Activated CD8-positive, alpha-beta T cell treated with anti-CD3 and anti-CD28 coated beads for 36 hours (primary cell): ENCODE data around the gene RBM42. TPM values are rescaled to one million over a fixed set of nuclear protein-coding genes. Genes with fewer than 3 reads are reported as not detected.

Experiments
- ATAC-seq: fragments of 200-7000 bp; cut with Tn5 transposase; one replicate; pipeline ENCODE4 v1.10.0; 2021; ENCODE audit warnings: mild to moderate bottlenecking, moderate library complexity
- CTCF ChIA-PET: fragments of 350-600 bp; sonication (Branson Sonifier 250); formaldehyde crosslinking; loops from one replicate; lab custom pipeline; 2021; ENCODE audit warnings: antibody characterized with exemption; lab: Charles Lee
- POLR2A ChIA-PET: fragments of 350-600 bp; sonication (Branson Sonifier 250); formaldehyde crosslinking; loops from one replicate; lab custom pipeline; 2021; ENCODE audit warnings: antibody characterized with exemption; lab: Charles Lee
- DNase-seq: peaks from one replicate; pipeline ENCODE4 v3.0.0-alpha.2; 2020
- H3K27ac Mint-ChIP-seq: one replicate; pipeline ENCODE4 v1.8.0; 2021; ENCODE audit warnings: mild to moderate bottlenecking, mixed read lengths
- H3K27me3 Mint-ChIP-seq: one replicate; pipeline ENCODE4 v1.8.0; 2021; ENCODE audit warnings: mixed read lengths
- H3K36me3 Mint-ChIP-seq: one replicate; pipeline ENCODE4 v1.8.0; 2021; ENCODE audit warnings: low read depth, mixed read lengths
- H3K4me1 Mint-ChIP-seq: one replicate; pipeline ENCODE4 v1.8.0; 2021; ENCODE audit warnings: low read depth, mixed read lengths
- H3K4me3 Mint-ChIP-seq: one replicate; pipeline ENCODE4 v1.8.0; 2021; ENCODE audit warnings: mild to moderate bottlenecking, moderate library complexity, mixed read lengths
- H3K9me3 Mint-ChIP-seq: one replicate; pipeline ENCODE4 v1.8.0; 2021; ENCODE audit warnings: mixed read lengths
- CTCF ChIP-seq: fragments of 200-600 bp; IDR thresholded peaks from one replicate; pipeline ENCODE4 v1.8.0; 2022; ENCODE audit warnings: antibody characterized with exemption, mild to moderate bottlenecking
- intact Hi-C: fragments of 100-400 bp; cut with micrococcal nuclease; formaldehyde crosslinking; loops from one replicate; pipeline ENCODE4 v1.10.0; 2022
- total RNA-seq, 2 experiments: library from RNA; stranded (reverse); gene quantifications; one replicate each; pipeline ENCODE4 v1.2.3, GENCODE V29; 2021

The RBM42 gene
- total RNA-seq, 2 experiments from 2014 or later: 82.9 to 95.2 TPM

- no peak overlapping the region for H3K27ac Mint-ChIP-seq
- no peak for TF ChIP-seq CTCF
Observed at GRCh38 chr19:35623327-35624010, 5.4 kb upstream of the RBM42 start.

GRCh38 chr19:35628264-35628564 is 622 bp upstream of the RBM42 start:
- TF ChIP-seq CTCF: no peak

More at GRCh38 chr19:35623327-35624010, 5.4 kb upstream of the RBM42 start:
- Mint-ChIP-seq H3K9me3 (no peaks in the 10 kb centered on the region), H3K4me1 (peaks cover 4% of the 10 kb centered on the region), H3K4me3 (no peak overlapping the region), H3K36me3 (peaks cover 10% of the 10 kb centered on the region), H3K27me3 (no peaks in the 10 kb centered on the region)
- CTCF ChIA-PET: interaction anchor here (0.8 kb wide), 1 partner anchor 16 kb away, joined by 3 read pairs; no protein-coding TSS in a partner anchor
- ATAC-seq (no peak), DNase-seq (no peak)
- intact Hi-C loops: no loop called here
- POLR2A ChIA-PET: interaction anchor here (1.0 to 2.5 kb wide), 5 partner anchors 11 to 276 kb away, joined by 3 to 11 read pairs (median 4); partner anchors contain the start of genes COX6B1, ETV2, FFAR1 and HAUS5

GRCh38 chr19:35629332-35629633 is 447 bp downstream of the RBM42 start:
- intact Hi-C loops: no loop called here
- Mint-ChIP-seq H3K9me3 (no peaks in the 10 kb centered on the region), H3K36me3 (peaks cover 30% of the 10 kb centered on the region), H3K27ac (peak overlapping the region; percentile 89), H3K4me1 (peaks cover 16% of the 10 kb centered on the region), H3K4me3 (peak overlapping the region; percentile 88), H3K27me3 (no peaks in the 10 kb centered on the region)
- ChIA-PET CTCF (no interaction called here), POLR2A (interaction anchor here (0.9 kb wide), 2 partner anchors 9 to 16 kb away, joined by 3 to 5 read pairs; partner anchors contain the start of gene HAUS5)
- no peak for TF ChIP-seq CTCF
- ATAC-seq (no peak), DNase-seq (no peak)

More at GRCh38 chr19:35628264-35628564, 622 bp upstream of the RBM42 start:
- no peaks in the 10 kb centered on the region for H3K9me3 Mint-ChIP-seq
- ChIA-PET CTCF (no interaction called here), POLR2A (interaction anchor here (1.0 to 1.2 kb wide), 3 partner anchors 15 to 37 kb away, joined by 3 read pairs; no protein-coding TSS in a partner anchor)
- peak overlapping the region; percentile 89 for H3K27ac Mint-ChIP-seq
- H3K27me3 Mint-ChIP-seq: no peaks in the 10 kb centered on the region
- peaks cover 16% of the 10 kb centered on the region for H3K4me1 Mint-ChIP-seq
- no peak for DNase-seq
- peak; percentile 26 for ATAC-seq
- intact Hi-C loops: no loop called here
- peaks cover 32% of the 10 kb centered on the region for H3K36me3 Mint-ChIP-seq
- H3K4me3 Mint-ChIP-seq: peak overlapping the region; percentile 88

GRCh38 chr19:35633727-35634440 is 5.0 kb downstream of the RBM42 start:
- Mint-ChIP-seq H3K27ac (no peak overlapping the region), H3K27me3 (no peaks in the 10 kb centered on the region), H3K9me3 (no peaks in the 10 kb centered on the region)

More at GRCh38 chr19:35633727-35634440, 5.0 kb downstream of the RBM42 start:
- intact Hi-C loops: no loop called here
- no peak for DNase-seq
- ATAC-seq: no peak
- Mint-ChIP-seq H3K36me3 (peaks cover 44% of the 10 kb centered on the region), H3K4me1 (peaks cover 12% of the 10 kb centered on the region), H3K4me3 (no peak overlapping the region)
- TF ChIP-seq CTCF: no peak
- CTCF ChIA-PET: interaction anchor here (1.1 kb wide), 1 partner anchor 32 kb away, joined by 4 read pairs; no protein-coding TSS in a partner anchor
- POLR2A ChIA-PET: interaction anchor here (1.6 kb wide), 1 partner anchor 11 kb away, joined by 4 read pairs; no protein-coding TSS in a partner anchor
